SKM-1 treated with dmso at 0.1 percent for 144 hours (cell line): ENCODE data around the gene MSH5.
A peak's percentile ranks its signal among the peaks of the same experiment; 100 is the strongest.
"Not testable (repeated sequence)": the region's sequence is repeated elsewhere in the genome, so short reads cannot be mapped to it uniquely, and the experiment has no call there.

ENCODE experiments used
- DNase-seq: peaks from one replicate; lab custom pipeline; 2025; ENCODE audit not compliant: unreplicated experiment; lab: John Stamatoyannopoulos, UW

MSH5 gene

GRCh38 chr6:31739639-31740396, at the start of gene MSH5:
TSS of gene MSH5 (plus strand) at chr6:31740005. CDS start at chr6:31740467, 462 bp downstream.
- DNase-seq: peak; percentile 99

DNA sequence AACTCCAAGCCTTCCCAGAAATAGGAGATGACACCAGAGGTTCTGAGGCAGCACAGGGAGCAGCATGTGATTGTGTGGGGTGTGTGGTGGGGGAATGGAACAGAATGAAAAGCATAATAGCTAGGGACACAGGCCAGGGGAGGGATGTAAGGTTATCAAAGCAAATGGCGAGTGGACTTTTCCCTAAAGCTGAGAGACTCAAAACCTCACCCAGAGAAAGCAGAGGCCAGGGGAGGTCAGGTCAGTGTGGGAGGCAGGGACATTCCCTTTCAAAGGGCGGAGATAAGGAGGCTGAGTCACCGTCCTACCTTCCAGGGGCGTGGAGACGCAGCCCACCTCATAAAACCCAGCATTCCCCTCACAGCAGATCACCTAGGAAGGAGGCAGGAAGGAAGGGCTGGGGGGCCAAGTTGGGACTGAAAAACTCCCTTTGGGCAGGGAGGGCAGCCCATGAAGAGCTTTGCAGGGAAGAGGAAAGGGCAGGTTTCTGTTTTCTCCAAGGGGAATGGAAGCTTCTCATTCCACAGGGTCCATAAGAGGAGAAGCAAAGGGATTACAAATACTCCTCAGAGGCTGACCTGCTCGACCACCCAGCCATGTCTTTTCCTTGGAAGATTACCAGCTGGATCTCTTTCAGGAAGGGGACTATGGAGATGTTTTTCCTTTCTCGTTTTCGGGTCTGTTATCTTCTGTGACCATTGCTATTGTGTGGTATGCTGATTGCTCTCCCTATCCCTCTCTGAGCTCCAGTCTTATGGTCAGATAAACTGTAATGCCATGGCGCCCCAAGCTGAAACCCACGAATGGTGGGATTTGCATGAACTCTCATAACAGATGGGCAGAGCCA, 49.4 kb upstream of the MSH5 start:
- DNase-seq: no peak

DNA sequence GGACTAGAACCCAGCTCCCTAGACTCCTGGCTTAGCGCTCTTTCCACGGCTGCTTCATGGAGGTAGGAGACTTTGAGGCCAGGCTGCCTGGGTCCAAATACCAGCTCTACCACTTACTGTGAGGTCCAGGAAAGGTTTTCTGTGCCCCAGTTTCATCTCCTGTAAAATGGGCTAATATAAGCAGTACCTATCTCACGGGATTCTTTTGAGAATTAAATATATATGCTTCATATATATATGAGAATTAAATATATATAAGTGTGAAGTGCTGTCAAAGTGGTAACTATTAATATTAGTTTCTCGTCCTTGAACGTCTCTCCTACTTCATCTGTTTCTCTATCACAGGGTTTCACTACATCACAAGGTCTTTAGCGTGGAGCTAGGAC, 48.7 kb upstream of the MSH5 start:
- no peak for DNase-seq

DNA sequence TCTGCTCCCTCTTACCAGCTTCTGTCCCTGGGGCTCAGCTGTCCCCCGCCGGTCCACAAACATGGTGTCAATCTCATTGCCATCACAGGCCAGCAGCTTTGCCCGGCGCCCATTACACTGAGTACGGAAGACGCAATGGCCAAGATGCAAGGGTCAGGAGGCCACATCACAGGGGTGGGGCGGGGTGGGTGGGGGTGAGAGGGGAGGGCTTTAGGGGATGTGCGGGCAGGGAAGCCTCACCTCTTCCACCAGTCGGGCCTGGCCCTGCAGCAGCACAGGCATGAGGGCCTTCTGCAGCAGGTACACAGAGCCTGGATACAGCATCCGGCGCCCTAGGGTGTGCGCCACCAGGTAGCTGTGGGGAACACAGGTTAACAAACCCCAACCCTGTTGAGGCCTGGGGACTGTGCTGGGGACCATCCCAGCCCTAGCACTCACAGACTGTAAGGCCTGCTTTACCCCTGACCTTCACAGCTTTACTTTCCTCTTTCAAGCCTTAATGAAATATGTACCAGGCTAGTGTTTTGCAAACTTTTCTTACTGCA, 48.2 kb upstream of the MSH5 start:
- DNase-seq: no peak

DNA sequence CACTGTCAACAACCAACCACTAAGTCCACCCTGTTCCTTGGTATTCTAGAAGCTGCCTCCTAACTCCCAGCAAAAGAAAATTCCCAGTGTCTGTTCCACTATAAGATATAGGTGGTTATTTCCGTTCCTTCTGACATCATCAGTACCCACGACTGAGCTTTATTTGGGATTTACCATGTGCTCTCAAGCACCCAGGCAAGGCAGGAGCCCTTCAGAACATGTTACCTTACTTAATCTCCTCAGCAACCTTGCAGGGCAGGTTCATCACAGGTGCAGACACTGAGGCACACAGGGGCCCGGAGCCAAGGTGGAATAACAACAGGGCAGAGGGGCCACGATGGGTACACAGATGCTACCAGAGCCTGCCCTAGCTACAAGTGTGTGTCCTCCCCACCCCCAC, 47.5 kb upstream of the MSH5 start:
- DNase-seq: no peak

DNA sequence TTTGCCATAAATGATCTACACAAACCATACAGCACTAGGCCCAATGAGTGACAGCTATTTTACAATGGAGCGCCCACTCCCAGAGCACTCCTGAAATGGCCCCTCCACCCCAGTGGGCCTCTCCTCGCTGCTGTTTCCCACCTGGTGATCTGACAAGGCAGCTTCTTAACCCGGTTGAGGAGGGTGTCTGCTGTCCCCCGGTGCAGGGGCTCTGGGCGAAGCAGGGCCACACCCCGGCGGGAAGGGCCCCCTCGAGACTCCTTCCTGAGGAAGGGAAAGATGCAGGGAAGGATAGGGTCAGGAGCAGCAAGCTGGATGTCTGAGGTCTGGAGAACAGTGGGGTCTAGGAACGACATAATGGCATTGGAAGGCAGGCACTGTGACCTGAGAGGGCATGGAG, 46.9 kb upstream of the MSH5 start:
- no peak for DNase-seq

DNA sequence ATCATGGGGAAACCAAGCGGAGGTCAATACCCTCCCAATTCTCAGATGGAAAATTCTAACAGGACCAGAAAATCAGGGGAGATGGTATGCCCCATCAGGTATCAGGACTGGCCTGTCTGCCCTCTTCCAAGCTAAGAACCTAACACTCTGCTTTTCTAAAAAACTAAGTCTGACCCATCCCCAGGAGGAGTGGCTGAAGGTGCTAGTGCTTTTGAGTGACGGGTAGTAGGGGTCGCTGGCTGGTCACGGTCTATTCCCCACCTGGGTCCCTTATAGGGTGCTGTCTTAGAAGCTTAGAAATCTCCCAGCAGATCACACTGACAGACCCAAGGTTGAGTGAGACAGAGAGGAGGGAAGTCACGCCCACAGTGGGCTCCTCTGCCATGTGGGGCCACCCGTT, 46.3 kb upstream of the MSH5 start:
- no peak for DNase-seq

DNA sequence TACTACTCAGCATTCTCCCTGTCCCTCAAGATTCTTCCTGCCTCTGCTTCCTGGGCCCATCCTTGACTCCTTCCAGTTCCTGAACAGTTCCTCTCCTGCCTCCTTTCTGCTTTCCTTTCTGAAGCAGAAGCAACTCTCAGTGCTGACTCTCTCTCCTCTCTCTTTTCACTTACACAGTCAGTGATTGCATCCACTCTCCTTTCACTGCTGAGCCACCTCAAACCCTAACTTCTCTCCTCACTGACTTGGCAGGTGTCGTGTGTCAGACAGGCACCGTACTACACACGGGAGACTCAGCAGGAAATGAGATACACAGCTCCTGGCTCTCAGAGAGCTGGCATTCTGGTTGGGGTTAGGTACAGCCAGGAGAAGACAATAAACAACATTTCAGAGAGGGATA, 42.2 kb upstream of the MSH5 start:
- DNase-seq: no peak

GRCh38 chr6:31700740-31701401, 38.9 kb upstream of the MSH5 start:
- no peak for DNase-seq

GRCh38 chr6:31701666-31702404, 38.0 kb upstream of the MSH5 start:
- DNase-seq: no peak

DNA sequence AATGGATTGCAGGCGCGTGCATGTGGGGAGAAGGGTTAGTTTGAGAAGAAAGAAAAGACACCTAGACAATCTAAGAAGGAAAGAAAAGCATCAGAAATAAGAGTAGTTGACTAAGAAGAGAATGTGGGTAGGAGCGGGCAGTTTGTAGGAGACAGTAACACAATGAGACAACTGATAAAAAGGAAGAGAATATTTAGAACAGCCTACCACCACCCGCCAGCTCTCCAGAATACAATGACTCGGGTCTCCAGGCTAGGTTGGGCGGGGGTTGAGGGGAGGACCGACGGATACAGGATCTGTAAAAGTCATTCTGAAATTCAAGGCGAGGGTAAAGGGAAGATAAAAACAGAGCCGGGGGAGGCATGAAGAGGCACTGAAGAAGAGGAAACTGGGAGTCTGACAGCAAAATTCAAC, 37.4 kb upstream of the MSH5 start:
- no peak for DNase-seq

- DNase-seq: peak; percentile 96
These were observed 36.7 kb upstream of the MSH5 start, which contains the start of gene ABHD16A for GRCh38 chr6:31702819-31703716. TSS of gene ABHD16A (minus strand) at chr6:31703324. CDS start at chr6:31703281, 43 bp downstream.

DNA sequence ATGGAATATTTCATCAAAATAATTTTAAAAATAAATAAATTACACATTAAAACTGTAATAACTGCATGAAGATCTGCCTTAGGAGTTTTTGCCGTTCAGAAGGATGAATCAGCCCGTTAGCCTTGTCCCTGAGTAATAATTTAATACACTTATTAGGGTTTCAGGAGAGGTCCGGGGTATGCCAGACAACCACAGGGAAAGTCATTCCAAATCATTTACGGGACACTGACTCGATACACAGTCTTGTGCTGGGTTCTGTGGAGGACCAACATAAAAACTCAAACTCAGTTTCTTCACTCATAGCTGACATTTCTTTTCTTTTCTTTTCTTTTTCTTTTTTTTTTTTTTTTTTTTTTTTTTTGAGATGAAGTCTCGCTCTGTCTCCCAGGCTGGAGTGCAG, 33.9 kb upstream of the MSH5 start:
- no peak for DNase-seq

DNA sequence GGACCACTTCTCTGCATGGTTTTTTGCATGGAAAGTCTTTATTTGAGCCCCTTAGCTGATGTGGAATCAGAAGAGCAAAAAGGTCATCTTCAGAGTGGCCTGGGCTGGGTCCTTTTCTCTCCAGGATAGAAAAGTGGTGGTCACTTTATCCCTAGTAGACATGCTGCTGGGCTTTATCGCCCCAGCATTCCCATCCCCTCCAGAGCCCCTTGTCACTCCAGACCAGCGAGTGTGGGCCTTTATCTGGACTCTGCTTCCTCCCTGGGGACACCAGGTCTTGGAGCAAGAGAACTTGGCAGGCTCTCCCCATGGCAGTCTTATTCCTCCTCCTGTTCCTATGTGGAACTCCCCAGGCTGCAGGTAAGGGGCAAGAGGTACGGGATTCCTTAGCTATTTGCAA, 33.2 kb upstream of the MSH5 start, which contains the start of gene LY6G6F:
Gene LY6G6F (plus strand): TSS at position 268 of the 400 bp plus-strand sequence. CDS start 41 bp downstream, at position 309.
- no peak for DNase-seq

DNA sequence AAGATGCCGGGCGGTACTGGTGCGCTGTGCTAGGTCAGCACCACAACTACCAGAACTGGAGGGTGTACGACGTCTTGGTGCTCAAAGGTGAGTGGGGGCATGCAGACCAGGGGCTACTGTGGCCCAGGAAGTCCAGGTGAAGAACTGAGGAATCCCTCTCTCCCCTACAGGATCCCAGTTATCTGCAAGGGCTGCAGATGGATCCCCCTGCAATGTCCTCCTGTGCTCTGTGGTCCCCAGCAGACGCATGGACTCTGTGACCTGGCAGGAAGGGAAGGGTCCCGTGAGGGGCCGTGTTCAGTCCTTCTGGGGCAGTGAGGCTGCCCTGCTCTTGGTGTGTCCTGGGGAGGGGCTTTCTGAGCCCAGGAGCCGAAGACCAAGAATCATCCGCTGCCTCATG, 32.1 kb upstream of the MSH5 start:
- no peak for DNase-seq

GRCh38 chr6:31708224-31708623, 31.6 kb upstream of the MSH5 start:
- DNase-seq: no peak

GRCh38 chr6:31709157-31709556, 30.6 kb upstream of the MSH5 start:
- DNase-seq: not testable (repeated sequence)

DNA sequence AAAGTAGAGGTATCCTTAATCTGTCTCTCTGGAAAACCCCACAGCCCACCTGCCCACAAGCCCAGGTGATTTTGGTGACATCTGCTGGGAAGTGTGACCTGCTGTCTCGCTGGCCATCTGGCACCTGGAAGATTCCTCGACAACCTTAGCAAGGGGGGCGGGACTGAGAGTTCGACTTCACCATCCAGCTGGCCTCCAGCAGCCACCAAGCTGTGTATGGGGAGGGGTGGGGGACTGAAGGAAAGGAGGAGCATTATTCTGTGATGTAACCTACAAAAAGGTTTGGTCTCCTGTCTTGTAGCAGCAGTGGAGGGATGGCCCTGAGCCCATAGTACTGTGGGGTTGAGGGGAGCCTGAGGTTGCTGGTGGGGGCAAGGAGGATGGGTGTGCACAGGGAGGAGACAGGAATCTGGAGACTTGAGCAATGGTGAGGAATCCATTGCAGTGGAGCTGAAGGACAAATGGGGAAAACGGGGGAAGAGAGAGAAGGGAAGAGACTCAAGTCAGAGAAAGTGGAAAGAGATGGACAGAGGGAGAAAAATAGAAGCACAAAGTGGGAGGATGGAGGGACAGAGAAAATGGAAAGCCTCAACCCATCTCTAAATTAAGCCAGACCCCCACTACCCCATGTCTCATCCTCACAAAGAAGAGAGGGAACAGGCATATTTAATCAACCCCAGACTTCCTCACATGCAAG, 29.1 kb upstream of the MSH5 start:
- DNase-seq: no peak

- no peak for DNase-seq
These were observed 28.6 kb upstream of the MSH5 start for GRCh38 chr6:31711233-31711632.
